ENCODE results near the gene FASLG.
"Not testable (repeated sequence)": the region's sequence is repeated elsewhere in the genome, so short reads cannot be mapped to it uniquely, and the experiment has no call there.

FASLG gene

DNA sequence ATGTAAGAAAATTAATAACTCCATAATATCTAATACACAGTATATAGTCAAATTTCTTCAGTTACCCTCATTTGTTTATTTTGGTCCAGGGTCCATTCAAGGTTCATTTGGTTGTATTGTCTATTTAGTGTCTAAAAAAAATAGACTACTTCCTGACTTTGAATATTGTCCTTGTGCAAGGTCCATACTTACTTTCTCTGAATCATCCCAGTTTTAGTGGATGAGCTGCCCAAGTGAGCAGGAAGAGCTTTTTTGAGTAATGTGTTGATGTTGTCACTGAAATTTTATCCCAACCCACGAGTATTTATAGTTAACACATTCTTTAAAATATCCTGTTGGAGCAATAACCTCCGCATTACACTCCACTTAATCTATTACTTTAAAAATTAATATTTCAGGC, 45.6 kb upstream of the FASLG start:
- H3K27ac ChIP-seq (replicated peaks) = no peak overlapping the region
- TF ChIP-seq, protein P1, sequence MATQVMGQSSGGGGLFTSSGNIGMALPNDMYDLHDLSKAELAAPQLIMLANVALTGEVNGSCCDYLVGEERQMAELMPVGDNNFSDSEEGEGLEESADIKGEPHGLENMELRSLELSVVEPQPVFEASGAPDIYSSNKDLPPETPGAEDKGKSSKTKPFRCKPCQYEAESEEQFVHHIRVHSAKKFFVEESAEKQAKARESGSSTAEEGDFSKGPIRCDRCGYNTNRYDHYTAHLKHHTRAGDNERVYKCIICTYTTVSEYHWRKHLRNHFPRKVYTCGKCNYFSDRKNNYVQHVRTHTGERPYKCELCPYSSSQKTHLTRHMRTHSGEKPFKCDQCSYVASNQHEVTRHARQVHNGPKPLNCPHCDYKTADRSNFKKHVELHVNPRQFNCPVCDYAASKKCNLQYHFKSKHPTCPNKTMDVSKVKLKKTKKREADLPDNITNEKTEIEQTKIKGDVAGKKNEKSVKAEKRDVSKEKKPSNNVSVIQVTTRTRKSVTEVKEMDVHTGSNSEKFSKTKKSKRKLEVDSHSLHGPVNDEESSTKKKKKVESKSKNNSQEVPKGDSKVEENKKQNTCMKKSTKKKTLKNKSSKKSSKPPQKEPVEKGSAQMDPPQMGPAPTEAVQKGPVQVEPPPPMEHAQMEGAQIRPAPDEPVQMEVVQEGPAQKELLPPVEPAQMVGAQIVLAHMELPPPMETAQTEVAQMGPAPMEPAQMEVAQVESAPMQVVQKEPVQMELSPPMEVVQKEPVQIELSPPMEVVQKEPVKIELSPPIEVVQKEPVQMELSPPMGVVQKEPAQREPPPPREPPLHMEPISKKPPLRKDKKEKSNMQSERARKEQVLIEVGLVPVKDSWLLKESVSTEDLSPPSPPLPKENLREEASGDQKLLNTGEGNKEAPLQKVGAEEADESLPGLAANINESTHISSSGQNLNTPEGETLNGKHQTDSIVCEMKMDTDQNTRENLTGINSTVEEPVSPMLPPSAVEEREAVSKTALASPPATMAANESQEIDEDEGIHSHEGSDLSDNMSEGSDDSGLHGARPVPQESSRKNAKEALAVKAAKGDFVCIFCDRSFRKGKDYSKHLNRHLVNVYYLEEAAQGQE (IDR thresholded peaks at IDR 0.05; ENCODE audit: insufficient replicate concordance, low read depth) = no peak
- TF ChIP-seq POLR2AphosphoS5 (IDR thresholded peaks at IDR 0.05; ENCODE audit: low read depth) (no peak), GABPA (IDR thresholded peaks at IDR 0.05; ENCODE audit: low read depth) (no peak), SPI1 (IDR thresholded peaks at IDR 0.05; ENCODE audit: borderline replicate concordance, low read depth) (no peak)
- TF ChIP-seq, protein P2, sequence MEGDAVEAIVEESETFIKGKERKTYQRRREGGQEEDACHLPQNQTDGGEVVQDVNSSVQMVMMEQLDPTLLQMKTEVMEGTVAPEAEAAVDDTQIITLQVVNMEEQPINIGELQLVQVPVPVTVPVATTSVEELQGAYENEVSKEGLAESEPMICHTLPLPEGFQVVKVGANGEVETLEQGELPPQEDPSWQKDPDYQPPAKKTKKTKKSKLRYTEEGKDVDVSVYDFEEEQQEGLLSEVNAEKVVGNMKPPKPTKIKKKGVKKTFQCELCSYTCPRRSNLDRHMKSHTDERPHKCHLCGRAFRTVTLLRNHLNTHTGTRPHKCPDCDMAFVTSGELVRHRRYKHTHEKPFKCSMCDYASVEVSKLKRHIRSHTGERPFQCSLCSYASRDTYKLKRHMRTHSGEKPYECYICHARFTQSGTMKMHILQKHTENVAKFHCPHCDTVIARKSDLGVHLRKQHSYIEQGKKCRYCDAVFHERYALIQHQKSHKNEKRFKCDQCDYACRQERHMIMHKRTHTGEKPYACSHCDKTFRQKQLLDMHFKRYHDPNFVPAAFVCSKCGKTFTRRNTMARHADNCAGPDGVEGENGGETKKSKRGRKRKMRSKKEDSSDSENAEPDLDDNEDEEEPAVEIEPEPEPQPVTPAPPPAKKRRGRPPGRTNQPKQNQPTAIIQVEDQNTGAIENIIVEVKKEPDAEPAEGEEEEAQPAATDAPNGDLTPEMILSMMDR (IDR thresholded peaks at IDR 0.05; ENCODE audit: insufficient read depth, low read length) = no peak
- no peak overlapping the region for H3K4me3 ChIP-seq (replicated peaks; ENCODE audit: insufficient read depth, low read length)
- H3K27me3 ChIP-seq (ENCODE audit: insufficient read depth, poor library complexity, severe bottlenecking) = no peaks in the 10 kb centered on the region
- no peak for DNase-seq (ENCODE audit: low read depth in 1 of 2, low spot score in 1 of 2)

DNA sequence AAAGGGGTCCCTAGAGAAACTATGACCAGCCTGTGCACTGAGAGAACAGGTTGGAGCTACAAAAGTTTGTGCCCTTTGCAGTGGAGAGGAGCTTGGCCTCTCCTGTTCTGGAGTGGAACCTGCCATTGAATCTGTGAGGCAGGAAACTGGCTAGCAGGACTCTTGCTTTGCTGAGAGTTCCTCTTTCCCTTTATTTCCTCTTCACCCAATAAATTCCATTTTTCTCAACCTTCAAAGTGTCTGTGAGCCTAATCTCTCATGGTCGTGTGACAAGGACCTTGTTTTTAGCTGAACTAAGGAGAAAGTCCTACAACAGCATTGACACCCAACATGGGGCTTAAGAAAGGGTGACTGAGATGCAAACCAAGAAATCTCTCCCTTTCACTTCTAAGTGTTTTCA, 42.7 kb upstream of the FASLG start:
- no peak overlapping the region for H3K4me3 ChIP-seq (replicated peaks; ENCODE audit: insufficient read depth, low read length)
- TF ChIP-seq, protein P2 (IDR thresholded peaks at IDR 0.05; ENCODE audit: insufficient read depth, low read length) = no peak
- TF ChIP-seq SPI1 (IDR thresholded peaks at IDR 0.05; ENCODE audit: borderline replicate concordance, low read depth) = peak; percentile 80
- no peaks in the 10 kb centered on the region for H3K27me3 ChIP-seq (ENCODE audit: insufficient read depth, poor library complexity, severe bottlenecking)
- peak overlapping the region; percentile 55 for H3K27ac ChIP-seq (replicated peaks)
- DNase-seq (ENCODE audit: low read depth in 1 of 2, low spot score in 1 of 2) = peak in 1 of 2 experiments; percentile 41

DNA sequence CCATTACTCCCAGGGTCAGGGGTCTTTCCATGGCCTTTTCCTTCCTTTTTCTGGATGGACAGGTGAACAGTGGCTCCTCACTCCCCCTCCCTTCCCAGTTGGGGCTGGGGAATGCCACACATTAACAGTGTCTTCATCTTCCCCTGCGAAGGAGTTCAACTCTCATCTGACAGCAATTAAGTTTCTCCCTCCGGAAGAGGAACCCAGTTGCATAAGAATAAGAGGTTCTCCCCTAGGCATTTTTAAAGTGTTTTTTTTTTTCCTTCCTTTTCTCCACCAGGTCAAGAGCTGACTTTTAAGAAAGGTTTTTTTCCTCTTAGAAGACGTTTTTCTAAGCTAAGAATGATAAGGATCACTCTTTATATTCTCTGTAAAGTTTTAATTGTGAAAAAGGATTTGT, 42.3 kb upstream of the FASLG start:
- DNase-seq (ENCODE audit: low read depth in 1 of 2, low spot score in 1 of 2) = peak; percentile 38 to 55
- H3K4me3 ChIP-seq (replicated peaks; ENCODE audit: insufficient read depth, low read length) = no peak overlapping the region
- peak; percentile 50 for TF ChIP-seq SPI1 (IDR thresholded peaks at IDR 0.05; ENCODE audit: borderline replicate concordance, low read depth)
- TF ChIP-seq, protein P1 (IDR thresholded peaks at IDR 0.05; ENCODE audit: insufficient replicate concordance, low read depth) = no peak
- H3K27me3 ChIP-seq (ENCODE audit: insufficient read depth, poor library complexity, severe bottlenecking) = no peaks in the 10 kb centered on the region
- peak overlapping the region; percentile 55 for H3K27ac ChIP-seq (replicated peaks)

DNA sequence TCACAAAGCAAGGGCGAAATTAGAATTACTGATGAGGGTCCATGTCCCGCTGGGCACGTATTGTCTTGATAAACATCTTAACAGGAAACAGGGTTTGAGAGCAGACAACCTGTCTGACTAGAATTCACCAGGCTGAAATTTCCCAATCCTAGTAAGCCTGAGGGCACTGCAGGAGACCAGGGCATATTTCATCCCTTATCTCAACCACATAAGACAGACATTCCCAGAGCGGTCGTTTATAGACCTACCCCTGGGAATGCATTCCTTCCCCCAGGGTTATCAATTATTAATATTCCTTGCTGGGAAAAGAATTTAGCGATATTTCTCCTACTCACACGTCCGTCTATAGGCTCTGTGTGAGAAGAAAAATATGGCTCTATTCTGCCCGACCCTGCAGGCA, 38.3 kb upstream of the FASLG start:
- not testable (repeated sequence) for H3K4me3 ChIP-seq (replicated peaks; ENCODE audit: insufficient read depth, low read length); DNase-seq (ENCODE audit: low read depth in 1 of 2, low spot score in 1 of 2); H3K27ac ChIP-seq (replicated peaks); H3K27me3 ChIP-seq (ENCODE audit: insufficient read depth, poor library complexity, severe bottlenecking)

DNA sequence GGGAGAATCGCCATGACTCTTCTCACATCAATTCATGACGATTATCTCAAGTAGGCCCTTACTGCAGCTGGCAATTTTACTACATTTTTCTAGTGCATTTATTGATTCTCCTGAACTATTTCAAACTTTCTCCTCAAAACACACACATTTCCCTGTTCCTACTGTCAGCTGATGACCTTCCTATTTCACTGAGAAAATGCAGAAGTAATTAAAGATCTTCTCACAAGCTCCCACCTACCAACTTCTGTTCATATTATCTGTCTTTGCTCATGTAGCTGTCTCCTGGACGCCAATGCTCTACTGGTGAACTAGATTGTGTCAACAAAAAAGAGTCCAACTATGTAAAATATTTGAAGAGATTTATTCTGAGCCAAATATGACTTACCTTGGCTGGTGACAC, 36.4 kb upstream of the FASLG start:
- Histone ChIP-seq H3K27ac (replicated peaks) (no peak overlapping the region), H3K4me3 (replicated peaks; ENCODE audit: insufficient read depth, low read length) (no peak overlapping the region), H3K27me3 (ENCODE audit: insufficient read depth, poor library complexity, severe bottlenecking) (no peaks in the 10 kb centered on the region)
- TF ChIP-seq, protein P2 (IDR thresholded peaks at IDR 0.05; ENCODE audit: insufficient read depth, low read length) = no peak
- TF ChIP-seq GABPA (IDR thresholded peaks at IDR 0.05; ENCODE audit: low read depth) = no peak
- TF ChIP-seq, protein P1 (IDR thresholded peaks at IDR 0.05; ENCODE audit: insufficient replicate concordance, low read depth) = no peak
- no peak for DNase-seq (ENCODE audit: low read depth in 1 of 2, low spot score in 1 of 2)
